HepG2 (cell line): ENCODE results near the gene TNFSF13B. TPM values are rescaled to one million over a fixed set of nuclear protein-coding genes. Genes with fewer than 3 reads are reported as not detected.

Experiments used
- ATAC-seq: fragments of 200-7000 bp; cut with Tn5 transposase; 3 replicates; pipeline ENCODE4 v1.9.1; 2020; ENCODE audit warnings: mild to moderate bottlenecking, moderate library complexity
- BruUV-seq: library from RNA; stranded (reverse); fragments of 400-500 nt; replicated peaks from 2 replicates; lab custom pipeline; 2021; lab: Mats Ljungman, UMichigan
- CTCF ChIA-PET: fragments of 300-600 bp; formaldehyde crosslinking; extraction: SDS; loops from one replicate; lab custom pipeline; 2021; ENCODE audit warnings: low total read pairs, inconsistent platforms, low intra/inter-chr PET ratio; lab: Yijun Ruan, JAX
- POLR2A ChIA-PET: fragments of 350-600 bp; sonication (Branson Sonifier 250); formaldehyde crosslinking; loops from one replicate; lab custom pipeline; 2020; ENCODE audit warnings: antibody characterized with exemption, inconsistent platforms; lab: Yijun Ruan, JAX
- DNase-seq: peaks from one replicate; pipeline ENCODE4 v3.0.0-alpha.2; 2015; ENCODE audit warnings: low spot score
- FAIRE-seq: peaks from 3 replicates; lab custom pipeline; 2011; peaks lifted over from hg19 to GRCh38; lab: Jason Lieb, UNC
- H2AFZ ChIP-seq: one replicate; pipeline ENCODE4 v1.6.1; 2011; ENCODE audit warnings: low read length, inconsistent platforms
- H3K27ac ChIP-seq: fragments of 300-600 bp; 3 replicates; pipeline ENCODE4 v1.8.0; 2011; ENCODE audit warnings: mixed run types, mild to moderate bottlenecking, mixed read lengths, low read length, inconsistent platforms; ENCODE audit not compliant: insufficient read depth; ENCODE audit errors: extremely low read length
- H3K27me3 ChIP-seq, 2 experiments: fragments of 200-600 bp in 1 of 2; 2 replicates in 1 of 2; 3 replicates in 1 of 2; pipeline versions ENCODE4 v1.6.0 to v1.8.0; 2011; ENCODE audit warnings: low read length in 2 of 2, mild to moderate bottlenecking in 2 of 2, moderate library complexity in 2 of 2, inconsistent platforms in 1 of 2; ENCODE audit not compliant: insufficient read depth in 2 of 2, control insufficient read depth in 1 of 2
- H3K36me3 ChIP-seq, 2 experiments: fragments of 200-600 bp in 1 of 2; replicated peaks in 1 of 2; 2 replicates in 1 of 2; 3 replicates in 1 of 2; pipeline versions ENCODE4 v1.5.1 to v1.8.0; 2011; ENCODE audit warnings: low read length in 2 of 2, inconsistent platforms in 1 of 2; ENCODE audit not compliant: insufficient read depth in 2 of 2, control insufficient read depth in 1 of 2
- H3K4me1 ChIP-seq: 2 replicates; pipeline ENCODE4 v1.5.1; 2012; ENCODE audit warnings: low read length, inconsistent platforms; ENCODE audit not compliant: insufficient read depth
- H3K4me2 ChIP-seq: 2 replicates; pipeline ENCODE4 v1.6.0; 2011; ENCODE audit warnings: low read depth, low read length, inconsistent platforms
- H3K4me3 ChIP-seq, 3 experiments: fragments of 200-600 bp in 1 of 3; sonication (generic), shearing (Covaris generic) in 1 of 3; replicated peaks in 1 of 3; 2 replicates each; pipeline ENCODE4 v1.5.1; 2011 to 2016; ENCODE audit warnings: low read length in 3 of 3, inconsistent platforms in 2 of 3, low read depth in 2 of 3, mild to moderate bottlenecking in 2 of 3, control low read depth in 1 of 3, mixed read lengths in 1 of 3; ENCODE audit not compliant: insufficient read depth in 1 of 3
- H3K79me2 ChIP-seq: one replicate; pipeline ENCODE4 v1.6.1; 2011; ENCODE audit warnings: low read length, inconsistent platforms; ENCODE audit not compliant: insufficient read depth
- H3K9ac ChIP-seq: 2 replicates; pipeline ENCODE4 v1.6.0; 2011; ENCODE audit warnings: mild to moderate bottlenecking, low read depth, low read length, inconsistent platforms; ENCODE audit not compliant: insufficient read depth
- H3K9me3 ChIP-seq: 2 replicates; pipeline ENCODE4 v1.5.1; 2012; ENCODE audit warnings: mild to moderate bottlenecking, low read length
- H4K20me1 ChIP-seq: 2 replicates; pipeline ENCODE4 v1.6.0; 2011; ENCODE audit warnings: inconsistent platforms, mild to moderate bottlenecking, low read length, moderate library complexity; ENCODE audit not compliant: insufficient read depth
- ARNT ChIP-seq: fragments of 450-650 bp; IDR thresholded peaks from 2 replicates; pipeline ENCODE4 v1.6.1; 2017
- ATF7 ChIP-seq, 2 experiments: fragments of 450-650 bp in 1 of 2; sonication (generic) in 1 of 2; formaldehyde crosslinking in 1 of 2; IDR thresholded peaks; 2 replicates each; pipeline versions ENCODE4 v1.4.0 to v1.6.1; 2016 to 2020; ENCODE audit warnings: antibody characterized with exemption in 1 of 2, mild to moderate bottlenecking in 1 of 2, missing genetic modification reagents in 1 of 2
- CBX1 ChIP-seq: IDR thresholded peaks from one replicate; pipeline ENCODE4 v1.6.1; 2016; ENCODE audit warnings: antibody characterized with exemption, low read depth
- FOXC1 ChIP-seq: sonication (generic); formaldehyde crosslinking; IDR thresholded peaks from 2 replicates; pipeline ENCODE4 v1.8.0; 2022; ENCODE audit warnings: mild to moderate bottlenecking, missing genetic modification reagents, borderline replicate concordance
- HOXD1 ChIP-seq: sonication (generic); formaldehyde crosslinking; IDR thresholded peaks from 2 replicates; pipeline ENCODE4 v1.5.0; 2020; ENCODE audit warnings: missing genetic modification reagents
- NCOA2 ChIP-seq: sonication (generic); formaldehyde crosslinking; IDR thresholded peaks from 2 replicates; pipeline ENCODE4 v1.8.0; 2022; ENCODE audit warnings: inconsistent platforms
- RBAK ChIP-seq: sonication (generic); formaldehyde crosslinking; IDR thresholded peaks from 2 replicates; pipeline ENCODE4 v1.5.1; 2020; ENCODE audit warnings: mild to moderate bottlenecking, missing genetic modification reagents
- RFX1 ChIP-seq: fragments of 450-650 bp; IDR thresholded peaks from 2 replicates; pipeline ENCODE4 v1.6.1; 2017
- RFXANK ChIP-seq: IDR thresholded peaks from 2 replicates; pipeline ENCODE4 v1.6.1; 2016
- SNAPC2 ChIP-seq: sonication (generic); formaldehyde crosslinking; IDR thresholded peaks from 2 replicates; pipeline ENCODE4 v1.8.1; 2022; ENCODE audit warnings: mild to moderate bottlenecking, missing genetic modification reagents
- SP2 ChIP-seq: sonication (generic); formaldehyde crosslinking; IDR thresholded peaks from 2 replicates; pipeline ENCODE4 v1.5.1; 2020; ENCODE audit warnings: mild to moderate bottlenecking, missing genetic modification reagents
- TEAD3 ChIP-seq: optimal IDR thresholded peaks from 2 replicates; pipeline ENCODE3; 2016; ENCODE audit warnings: borderline replicate concordance
- ZNF121 ChIP-seq: sonication (generic); formaldehyde crosslinking; IDR thresholded peaks from 2 replicates; pipeline ENCODE4 v1.5.0; 2020; ENCODE audit warnings: mild to moderate bottlenecking, missing genetic modification reagents
- ZNF234 ChIP-seq: sonication (generic); formaldehyde crosslinking; conservative IDR thresholded peaks from 2 replicates; pipeline ENCODE4 v1.5.1; 2020; ENCODE audit warnings: mild to moderate bottlenecking, missing genetic modification reagents
- ZNF30 ChIP-seq: sonication (generic); formaldehyde crosslinking; IDR thresholded peaks from 2 replicates; pipeline ENCODE4 v1.5.0; 2020; ENCODE audit warnings: mild to moderate bottlenecking, missing genetic modification reagents
- ZNF367 ChIP-seq: sonication (generic); formaldehyde crosslinking; IDR thresholded peaks from 2 replicates; pipeline ENCODE4 v1.4.0; 2020; ENCODE audit warnings: missing genetic modification reagents, borderline replicate concordance
- ZNF563 ChIP-seq: sonication (generic); formaldehyde crosslinking; IDR thresholded peaks from 2 replicates; pipeline ENCODE4 v1.8.0; 2022; ENCODE audit warnings: mild to moderate bottlenecking, moderate library complexity, missing genetic modification reagents
- ZNF652 ChIP-seq: IDR thresholded peaks from 2 replicates; pipeline ENCODE4 v1.6.1; 2016; ENCODE audit warnings: low read depth, borderline replicate concordance
- ZNF713 ChIP-seq: sonication (generic); formaldehyde crosslinking; IDR thresholded peaks from 2 replicates; pipeline ENCODE4 v1.4.0; 2020; ENCODE audit warnings: mild to moderate bottlenecking, missing genetic modification reagents
- ZNF83 ChIP-seq: sonication (generic); formaldehyde crosslinking; IDR thresholded peaks from 2 replicates; pipeline ENCODE4 v1.4.0; 2020; ENCODE audit warnings: missing genetic modification reagents, mild to moderate bottlenecking, borderline replicate concordance
- WGBS: methylation state at CpG from one replicate; pipeline ENCODE4 v1.1.6; 2017; ENCODE audit warnings: low lambda C conversion rate; 5-methylcytosine and 5-hydroxymethylcytosine counted together
- in situ Hi-C: cut with HindIII; loops from 2 replicates; pipeline ENCODE4 v1.10.0; 2017; ENCODE audit warnings: low pct_unique_long_range_greater_than_20kb; ENCODE audit not compliant: extremely low pct_ligation_motif_present
- intact Hi-C: fragments of 100-400 bp; cut with micrococcal nuclease; formaldehyde crosslinking; loops from one replicate; pipeline ENCODE4 v1.10.0; 2022; ENCODE audit not compliant: unreplicated experiment
- polyA plus RNA-seq, 8 experiments: library from polyadenylated mRNA; depleted of rRNA in 3 of 8; stranded (reverse) in 7 of 8; unstranded in 1 of 8; fragments of >200 nt; fragmentation: Illumina TruSeq in 4 of 8; extraction: Trizol in 4 of 8; gene quantifications; 2 replicates each; pipeline versions ENCODE4 v1.2.1 to v1.2.3, GENCODE V29; 2011 to 2016; ENCODE audit warnings: low read depth in 4 of 8, missing spikeins in 1 of 8, mixed read lengths in 1 of 8; ENCODE audit not compliant: insufficient read depth in 1 of 8
- total RNA-seq, 5 experiments: library from RNA; depleted of rRNA; stranded (reverse); fragments of >200 nt; fragmentation: Illumina TruSeq; extraction: Trizol; gene quantifications; 2 replicates each; pipeline ENCODE4 v1.2.3, GENCODE V29; 2016; ENCODE audit warnings: low read depth in 1 of 5
- TF ChIP-seq, protein P1 (sequence below): sonication (generic); formaldehyde crosslinking; IDR thresholded peaks from 2 replicates; pipeline ENCODE4 v1.8.1; 2023; ENCODE audit warnings: missing genetic modification reagents, inconsistent platforms, borderline replicate concordance

The TNFSF13B gene
- total and polyA plus RNA-seq, 2 of the 13 experiments (the other 11 are each of a cell fraction or from before 2014, with no cell fraction given): 0.13 to 0.20 TPM

DNA sequence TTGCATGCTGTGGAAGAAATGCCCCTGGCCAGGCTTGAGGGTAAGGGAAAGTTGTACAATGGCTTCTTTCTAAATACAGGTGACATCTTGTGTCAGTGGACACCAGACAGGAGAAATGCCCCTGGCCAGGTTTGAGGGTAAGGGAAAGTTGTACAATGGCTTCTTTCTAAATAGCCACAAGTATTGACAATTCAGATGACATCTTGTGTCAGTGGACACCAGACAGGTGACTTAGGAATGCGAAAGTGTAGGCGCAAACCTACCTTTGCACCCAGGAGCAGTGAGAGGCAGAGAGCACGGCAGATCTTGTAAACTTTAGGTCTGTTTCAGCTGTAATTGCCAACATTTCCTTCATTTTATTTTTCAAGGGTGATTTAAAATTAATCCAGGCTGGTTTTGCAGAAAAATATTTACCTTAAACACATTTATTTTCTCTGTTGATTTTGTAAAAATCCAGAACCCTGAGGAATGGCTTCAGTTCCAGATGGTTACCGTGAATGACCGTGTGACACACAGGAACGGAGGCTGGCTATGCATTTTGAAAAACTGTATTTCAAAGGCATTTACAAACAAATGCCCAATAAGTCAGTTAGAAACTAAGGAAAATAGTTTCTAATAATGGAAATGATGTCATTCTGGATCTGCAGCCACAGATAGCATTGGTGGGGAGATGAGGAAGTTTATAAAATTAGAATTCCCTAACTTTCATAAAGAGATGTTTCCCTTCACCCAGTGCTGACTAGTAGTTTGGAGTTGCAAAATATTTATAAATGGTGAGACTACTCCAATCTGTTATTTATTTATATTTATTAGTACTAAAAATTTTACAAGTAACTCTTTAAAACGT, 34.9 kb downstream of the TNFSF13B start:
- WGBS: under 1% methylated on average over 7 of the region's 7 CpGs
- ATAC-seq (peak; percentile 83), FAIRE-seq (no peak), DNase-seq (peak; percentile 10)
- Histone ChIP-seq H3K4me2 (peak overlapping the region; percentile 20; the same call in 1 of the 2 replicates), H3K9ac (no peak overlapping the region), H3K27ac (no peak overlapping the region), H4K20me1 (no peaks in the 10 kb centered on the region), H3K36me3 (no peaks in the 10 kb centered on the region), H2AFZ (no peak overlapping the region), H3K4me3 (no peak overlapping the region), H3K79me2 (no peaks in the 10 kb centered on the region), H3K9me3 (peaks cover 4% of the 10 kb centered on the region; the same call in 1 of the 2 replicates), H3K27me3 (no peaks in the 10 kb centered on the region; a peak in 1 of 5 replicates), H3K4me1 (peaks cover 8% of the 10 kb centered on the region; the same call in 1 of the 2 replicates)
- intact Hi-C loops: no loop called here
- POLR2A ChIA-PET: no interaction called here
- CTCF ChIA-PET: no interaction called here
- no TSS peak for BruUV-seq
- TF ChIP-seq TEAD3 (CRISPR knock-in tag) (peak; percentile 21), SP2 (CRISPR knock-in tag) (no peak)
- in situ Hi-C loops: no loop called here

DNA sequence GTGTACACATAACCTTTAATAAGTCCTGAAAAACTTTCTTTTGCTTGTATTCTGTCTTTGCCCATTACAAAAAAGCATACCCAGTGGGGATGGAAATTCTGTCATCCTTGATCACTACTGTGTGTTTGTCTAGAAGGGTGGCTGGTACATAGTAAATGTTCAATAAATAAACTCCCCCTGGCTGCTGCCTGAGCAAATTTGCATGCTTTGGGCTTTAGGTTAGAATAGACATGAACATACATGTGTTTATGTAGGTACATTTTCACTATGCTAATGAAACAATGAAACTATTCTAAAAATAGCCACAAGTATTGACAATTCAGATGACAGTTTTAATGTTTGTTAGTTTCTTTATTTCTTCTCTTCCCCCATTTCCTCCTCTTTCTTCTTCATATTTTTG, 36.1 kb downstream of the TNFSF13B start:
- POLR2A ChIA-PET: no interaction called here
- Histone ChIP-seq H4K20me1 (no peaks in the 10 kb centered on the region), H3K9ac (no peak overlapping the region), H3K9me3 (peaks cover 4% of the 10 kb centered on the region; the same call in 1 of the 2 replicates), H3K27me3 (no peaks in the 10 kb centered on the region; a peak in 1 of 5 replicates), H3K4me2 (no peak overlapping the region), H2AFZ (no peak overlapping the region), H3K36me3 (no peaks in the 10 kb centered on the region), H3K4me1 (peaks cover 8% of the 10 kb centered on the region; the same call in 1 of the 2 replicates), H3K27ac (no peak overlapping the region), H3K79me2 (no peaks in the 10 kb centered on the region), H3K4me3 (no peak overlapping the region)
- DNase-seq (no peak), ATAC-seq (no peak), FAIRE-seq (no peak)
- BruUV-seq: no TSS peak
- in situ Hi-C loops: no loop called here
- intact Hi-C loops: no loop called here
- CTCF ChIA-PET: no interaction called here
- TF ChIP-seq HOXD1 (CRISPR knock-in tag) (no peak), CBX1 (no peak), NCOA2 (no peak), SNAPC2 (CRISPR knock-in tag) (no peak), ZNF121 (CRISPR knock-in tag) (no peak), ZNF713 (CRISPR knock-in tag) (no peak), ATF7 (IDR thresholded peaks at IDR 0.05) (no peak), ATF7 (CRISPR knock-in tag; IDR thresholded peaks at IDR 0.05) (no peak), RBAK (CRISPR knock-in tag) (no peak), RFXANK (CRISPR knock-in tag) (no peak), FOXC1 (CRISPR knock-in tag) (no peak), ZNF83 (CRISPR knock-in tag) (no peak), ZNF563 (no peak), ARNT (no peak), ZNF367 (no peak), RFX1 (no peak), ZNF234 (no peak), ZNF652 (CRISPR knock-in tag) (no peak), ZNF30 (CRISPR knock-in tag) (no peak)
- TF ChIP-seq, protein P1, sequence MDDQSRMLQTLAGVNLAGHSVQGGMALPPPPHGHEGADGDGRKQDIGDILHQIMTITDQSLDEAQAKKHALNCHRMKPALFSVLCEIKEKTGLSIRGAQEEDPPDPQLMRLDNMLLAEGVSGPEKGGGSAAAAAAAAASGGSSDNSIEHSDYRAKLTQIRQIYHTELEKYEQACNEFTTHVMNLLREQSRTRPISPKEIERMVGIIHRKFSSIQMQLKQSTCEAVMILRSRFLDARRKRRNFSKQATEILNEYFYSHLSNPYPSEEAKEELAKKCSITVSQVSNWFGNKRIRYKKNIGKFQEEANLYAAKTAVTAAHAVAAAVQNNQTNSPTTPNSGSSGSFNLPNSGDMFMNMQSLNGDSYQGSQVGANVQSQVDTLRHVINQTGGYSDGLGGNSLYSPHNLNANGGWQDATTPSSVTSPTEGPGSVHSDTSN (CRISPR knock-in tag): no peak
